H54 (cell line): ENCODE results near the gene CCDC71L.

Experiments
- DNase-seq: peaks from one replicate; pipeline ENCODE4 v3.0.0; 2011; ENCODE audit warnings: low spot score, mixed read lengths; ENCODE audit not compliant: insufficient read length
- FAIRE-seq: peaks from 3 replicates; lab custom pipeline; 2011; peaks lifted over from hg19 to GRCh38; lab: Jason Lieb, UNC
- POLR2A ChIP-seq: IDR thresholded peaks from 2 replicates; pipeline ENCODE4 v1.6.1; 2011; ENCODE audit warnings: low read depth, mild to moderate bottlenecking, low read length

CCDC71L gene

DNA sequence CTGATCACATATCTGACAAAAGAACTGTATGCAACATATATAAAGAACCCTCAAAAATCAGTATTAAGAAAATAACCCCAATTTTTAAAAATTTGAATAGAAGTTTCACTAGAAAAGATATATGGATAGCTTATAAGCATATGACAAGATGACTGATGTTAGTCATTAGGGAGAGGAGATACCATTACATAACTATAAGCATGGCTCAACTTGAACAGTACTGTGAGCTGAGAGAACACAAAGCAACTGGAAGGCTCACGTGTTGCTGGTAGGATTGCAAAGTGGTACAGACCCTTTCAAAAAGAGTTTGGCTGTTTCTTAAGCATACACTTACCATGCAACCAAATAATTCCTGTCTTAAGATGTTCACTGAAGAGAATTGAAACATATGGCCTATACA, 14.7 kb downstream of the CCDC71L start:
- no peak for FAIRE-seq
- DNase-seq = no peak
- no peak for TF ChIP-seq POLR2A

DNA sequence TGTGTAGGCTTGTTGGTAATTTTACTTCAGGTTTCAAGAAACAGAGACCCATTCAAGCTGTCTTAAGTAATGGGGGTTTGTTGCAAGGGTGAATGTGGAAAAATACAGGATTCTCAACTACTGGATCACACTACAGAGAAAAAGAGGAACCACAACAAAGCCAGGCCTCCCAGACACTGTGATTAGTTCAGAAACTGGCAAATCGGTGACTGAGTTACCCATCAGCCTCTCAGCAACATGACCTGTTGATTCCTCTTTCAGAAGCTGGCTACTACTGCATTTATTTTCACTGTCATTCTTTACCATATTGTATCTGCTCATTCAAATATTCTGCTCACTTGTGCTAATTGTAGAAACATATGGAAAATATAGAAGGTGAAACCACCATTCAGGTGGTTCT, 16.0 kb downstream of the CCDC71L start:
- no peak for TF ChIP-seq POLR2A
- FAIRE-seq = no peak
- DNase-seq = no peak

DNA sequence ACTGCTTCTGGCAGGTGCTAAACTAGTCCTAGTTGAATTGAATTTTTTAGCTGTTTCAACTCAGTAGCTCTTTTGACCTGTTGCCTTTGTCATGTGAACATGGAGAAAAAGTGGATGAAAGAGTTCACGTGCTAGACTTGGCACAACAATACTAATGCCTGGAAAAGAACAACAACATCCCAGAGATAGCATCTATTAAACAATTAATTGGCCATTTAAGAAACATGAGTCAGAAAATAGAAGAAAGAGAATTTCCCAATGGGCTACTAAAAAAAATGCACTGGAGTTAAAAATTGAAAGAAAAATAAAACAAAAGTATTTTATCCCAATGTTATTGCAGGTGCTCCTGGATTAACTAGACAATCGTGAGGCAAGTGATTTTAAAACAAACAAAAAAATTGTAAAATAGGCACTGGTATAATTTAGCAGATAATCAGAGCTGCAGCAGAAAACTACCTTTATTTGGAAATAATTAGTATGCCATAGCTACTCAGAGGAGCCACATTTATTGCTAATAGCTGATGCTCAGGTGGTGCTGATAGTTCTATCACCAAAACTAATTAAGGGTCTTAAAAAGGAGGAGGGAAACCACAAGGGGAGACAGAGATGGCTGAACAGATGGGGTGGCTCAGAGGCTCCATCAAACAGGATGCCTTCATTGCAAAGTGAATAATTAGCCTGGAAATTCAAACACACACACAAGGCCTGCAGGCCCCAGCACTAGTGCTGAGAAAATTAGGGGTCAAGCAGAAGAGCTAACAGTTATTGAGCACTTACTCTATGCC, 17.6 kb downstream of the CCDC71L start:
- TF ChIP-seq POLR2A = no peak
- DNase-seq (no peak), FAIRE-seq (no peak)

GRCh38 chr7:106641416-106641815, 19.5 kb downstream of the CCDC71L start:
- no peak for DNase-seq
- FAIRE-seq = no peak
- no peak for TF ChIP-seq POLR2A

GRCh38 chr7:106640368-106641141, 20.4 kb downstream of the CCDC71L start:
- DNase-seq (no peak), FAIRE-seq (no peak)
- TF ChIP-seq POLR2A = no peak

GRCh38 chr7:106639476-106640334, 21.3 kb downstream of the CCDC71L start:
- DNase-seq (no peak), FAIRE-seq (no peak)
- TF ChIP-seq POLR2A = no peak

- TF ChIP-seq POLR2A = no peak
- no peak for DNase-seq
- FAIRE-seq = no peak
These were observed 25.5 kb downstream of the CCDC71L start for GRCh38 chr7:106635411-106635810.

GRCh38 chr7:106634958-106635357, 26.0 kb downstream of the CCDC71L start:
- DNase-seq (no peak), FAIRE-seq (no peak)
- no peak for TF ChIP-seq POLR2A

DNA sequence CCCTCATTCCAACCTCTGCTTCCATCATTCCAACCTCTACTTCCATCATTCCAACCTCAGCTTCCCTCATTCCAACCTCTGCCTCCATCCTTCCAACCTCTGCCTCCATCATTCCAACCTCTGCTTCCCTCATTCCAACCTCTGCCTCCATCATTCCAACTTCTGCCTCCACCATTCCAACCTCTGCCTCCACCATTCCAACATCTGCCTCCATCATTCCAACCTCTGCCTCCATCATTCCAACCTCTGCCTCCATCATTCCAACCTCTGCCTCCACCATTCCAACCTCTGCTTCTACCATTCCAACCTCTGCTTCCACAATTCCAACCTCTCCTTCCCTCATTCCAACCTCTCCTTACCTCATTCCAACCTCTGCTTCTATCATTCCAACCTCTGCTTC, 30.3 kb downstream of the CCDC71L start:
- no peak for DNase-seq
- FAIRE-seq = no peak

GRCh38 chr7:106629516-106629915, 31.4 kb downstream of the CCDC71L start:
- TF ChIP-seq POLR2A = no peak
- no peak for DNase-seq
- FAIRE-seq = no peak

More for the DNA sequence above, 30.3 kb downstream of the CCDC71L start:
- TF ChIP-seq POLR2A = no peak

DNA sequence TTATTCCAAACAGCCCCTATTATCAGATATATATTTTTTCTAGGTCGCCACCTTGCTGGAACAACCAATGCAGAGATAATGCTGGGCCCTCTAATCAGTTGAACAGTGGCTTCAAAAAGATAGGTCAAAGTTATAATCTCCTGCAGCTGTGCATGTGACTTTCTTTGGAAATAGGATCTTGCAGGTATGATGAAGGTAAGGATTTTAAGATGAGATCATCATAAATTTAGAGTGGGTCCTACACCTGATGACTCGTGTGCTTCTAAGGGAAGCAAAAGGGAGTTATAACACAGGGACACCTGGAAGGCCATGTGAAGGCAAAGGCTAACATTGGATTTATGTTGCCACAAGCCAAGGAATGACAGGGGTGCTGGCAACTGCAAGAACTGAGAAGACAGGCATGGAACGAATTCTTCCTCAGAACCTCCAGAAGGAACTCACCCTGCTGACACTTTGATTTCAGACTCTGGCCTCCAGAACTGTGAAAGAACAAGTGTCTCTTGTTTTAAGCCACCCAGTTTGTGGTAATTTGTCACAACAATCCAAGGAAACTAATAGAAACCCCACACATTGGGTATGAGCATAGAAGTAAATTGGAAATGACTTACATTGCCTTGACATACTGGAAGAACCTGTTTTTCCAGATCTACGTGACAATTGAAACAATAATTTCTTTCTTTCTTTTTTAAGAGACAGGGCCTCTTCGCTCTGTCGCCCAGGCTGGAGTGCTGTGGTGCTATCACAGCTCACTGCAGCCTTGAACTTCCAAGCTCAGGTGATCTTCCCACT, 34.4 kb downstream of the CCDC71L start:
- DNase-seq (no peak), FAIRE-seq (no peak)
- no peak for TF ChIP-seq POLR2A

DNA sequence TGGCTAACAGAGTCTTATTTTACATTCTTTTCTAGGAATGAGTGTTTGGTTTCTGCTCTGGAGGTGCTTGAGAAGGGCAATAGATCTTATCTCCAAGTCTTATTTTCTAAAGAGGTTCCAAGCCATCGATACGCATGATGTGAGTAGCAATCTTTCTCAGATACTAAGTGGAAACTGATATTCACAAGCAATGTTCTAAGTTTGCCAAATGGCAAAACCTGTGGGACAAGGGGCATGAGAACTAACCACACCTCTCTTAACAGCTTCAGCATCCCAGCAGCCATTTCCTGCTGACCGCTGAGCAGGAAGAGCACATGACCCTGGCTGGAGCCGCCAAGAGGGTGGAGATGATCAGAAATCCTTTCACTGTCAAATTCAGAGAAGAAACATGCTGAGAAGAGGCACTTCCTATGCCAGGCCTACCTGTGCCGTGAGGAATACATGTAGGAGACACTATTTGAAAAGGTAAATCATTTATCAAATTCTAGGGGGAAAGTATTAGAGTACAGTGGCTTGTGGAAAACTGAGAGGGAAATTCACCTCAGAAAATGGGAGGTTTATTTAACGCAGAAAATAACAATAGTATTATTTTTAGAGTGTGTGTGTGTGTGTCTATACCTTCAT, 35.2 kb downstream of the CCDC71L start:
- TF ChIP-seq POLR2A = no peak
- no peak for FAIRE-seq

DNA sequence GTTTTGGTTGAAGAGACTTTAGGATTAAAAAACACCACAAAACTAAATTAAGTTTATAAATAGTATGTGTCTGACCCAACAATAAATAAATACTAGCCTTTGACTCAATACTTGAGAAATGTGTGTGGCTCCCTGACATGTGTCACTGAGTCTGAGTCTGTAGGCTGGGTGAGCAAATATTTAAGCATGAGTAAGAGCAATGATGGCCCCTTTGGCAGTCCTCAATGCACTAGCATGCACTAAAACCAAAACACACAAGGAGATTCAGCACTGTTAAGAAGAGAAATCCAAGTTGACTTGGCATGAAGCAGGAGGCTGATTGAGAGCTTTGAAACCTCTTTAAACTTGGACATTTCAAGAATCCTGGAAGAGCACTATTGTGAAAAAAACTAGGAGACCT, 37.1 kb downstream of the CCDC71L start:
- no peak for TF ChIP-seq POLR2A
- FAIRE-seq = no peak

More for the DNA sequence above, 35.2 kb downstream of the CCDC71L start:
- DNase-seq = no peak

GRCh38 chr7:106623315-106623660, 37.7 kb downstream of the CCDC71L start:
- no peak for TF ChIP-seq POLR2A
- no peak for DNase-seq
- no peak for FAIRE-seq

More for the DNA sequence above, 37.1 kb downstream of the CCDC71L start:
- peak; percentile 10 for DNase-seq
